Endothelial cell of umbilical vein (primary cell): ENCODE results near the gene SLC25A45. TPM values are rescaled to one million over a fixed set of nuclear protein-coding genes. Genes with fewer than 3 reads are reported as not detected.

Experiments
- BruUV-seq: library from RNA; stranded (reverse); fragments of 400-500 nt; replicated peaks from 2 replicates; lab custom pipeline; 2021; lab: Mats Ljungman, UMichigan
- CTCF ChIA-PET: fragments of 300-600, 350-600 bp; sonication (Branson Sonifier 250); formaldehyde crosslinking; loops from one replicate; lab custom pipeline; 2021; ENCODE audit warnings: antibody characterized with exemption, inconsistent platforms; lab: Charles Lee
- POLR2A ChIA-PET: fragments of 300-600, 350-600 bp; sonication (Branson Sonifier 250); formaldehyde crosslinking; loops from one replicate; lab custom pipeline; 2021; ENCODE audit warnings: antibody characterized with exemption, inconsistent platforms; lab: Charles Lee
- DNase-seq: peaks from one replicate; pipeline ENCODE4 v3.0.0-alpha.2; 2011; ENCODE audit warnings: low read depth, low spot score
- FAIRE-seq: peaks from 2 replicates; lab custom pipeline; 2011; peaks lifted over from hg19 to GRCh38; lab: Jason Lieb, UNC
- H2AFZ ChIP-seq: 2 replicates; pipeline ENCODE4 v1.6.0; 2012; ENCODE audit warnings: low read depth, low read length, control low read depth, inconsistent platforms
- H3K27ac ChIP-seq: 2 replicates; pipeline ENCODE4 v1.5.1; 2011; ENCODE audit warnings: low read depth, mild to moderate bottlenecking, control low read depth, low read length, moderate library complexity; ENCODE audit not compliant: insufficient read depth
- H3K27me3 ChIP-seq, 2 experiments: 2 replicates each; pipeline versions ENCODE4 v1.6.0 to v1.6.1; 2011; ENCODE audit warnings: low read length in 2 of 2, mixed read lengths in 1 of 2; ENCODE audit not compliant: control insufficient read depth in 2 of 2, insufficient read depth in 2 of 2
- H3K36me3 ChIP-seq, 2 experiments: 2 replicates in 1 of 2; 3 replicates in 1 of 2; pipeline ENCODE4 v1.5.1; 2011; ENCODE audit warnings: low read length in 2 of 2, mild to moderate bottlenecking in 1 of 2, moderate library complexity in 1 of 2; ENCODE audit not compliant: control insufficient read depth in 2 of 2, insufficient read depth in 2 of 2; ENCODE audit errors: extremely low read depth in 1 of 2
- H3K4me1 ChIP-seq: 3 replicates; pipeline ENCODE4 v1.5.1; 2011; ENCODE audit warnings: mild to moderate bottlenecking, low read length; ENCODE audit not compliant: control insufficient read depth, insufficient read depth; ENCODE audit errors: extremely low read depth
- H3K4me2 ChIP-seq: 2 replicates; pipeline ENCODE4 v1.6.1; 2011; ENCODE audit warnings: low read length, control low read depth, mixed read lengths; ENCODE audit not compliant: insufficient read depth
- H3K4me3 ChIP-seq, 3 experiments: fragments of 200-600 bp in 1 of 3; sonication (generic), shearing (Covaris generic) in 1 of 3; replicated peaks in 1 of 3; 2 replicates each; pipeline ENCODE4 v1.5.1; 2011 to 2016; ENCODE audit warnings: control low read depth in 3 of 3, low read length in 3 of 3, mild to moderate bottlenecking in 2 of 3, inconsistent platforms in 1 of 3, low read depth in 1 of 3, moderate library complexity in 1 of 3; ENCODE audit not compliant: insufficient read depth in 1 of 3
- H3K79me2 ChIP-seq: 2 replicates; pipeline ENCODE4 v1.6.0; 2012; ENCODE audit warnings: low read length, inconsistent platforms; ENCODE audit not compliant: control insufficient read depth, insufficient read depth
- H3K9ac ChIP-seq: replicated peaks from 2 replicates; pipeline ENCODE3; 2011; ENCODE audit warnings: low read length, control low read depth; ENCODE audit not compliant: insufficient read depth; ENCODE audit errors: extremely low read depth
- H3K9me1 ChIP-seq: replicated peaks from 3 replicates; pipeline ENCODE4 v1.6.0; 2011; ENCODE audit warnings: mild to moderate bottlenecking, low read length; ENCODE audit not compliant: control insufficient read depth, insufficient read depth; ENCODE audit errors: extremely low read depth
- H3K9me3 ChIP-seq: replicated peaks from 2 replicates; pipeline ENCODE4 v1.5.1; 2012; ENCODE audit warnings: low read length, inconsistent platforms; ENCODE audit not compliant: control insufficient read depth, insufficient read depth
- H4K20me1 ChIP-seq: replicated peaks from 2 replicates; pipeline ENCODE3; 2011; ENCODE audit warnings: mild to moderate bottlenecking, low read length; ENCODE audit not compliant: control insufficient read depth, insufficient read depth; ENCODE audit errors: extremely low read depth
- CTCF ChIP-seq, 2 donors: IDR thresholded peaks; 1 replicate in 1 of 2; 2 replicates in 1 of 2; pipeline ENCODE4 v1.5.1; 2011; ENCODE audit warnings: low read length in 2 of 2, mild to moderate bottlenecking in 2 of 2, moderate library complexity in 2 of 2, control low read depth in 1 of 2, inconsistent platforms in 1 of 2, low read depth in 1 of 2; ENCODE audit not compliant: insufficient read depth in 1 of 2; ENCODE audit errors: extremely low read depth in 1 of 2
- EZH2 ChIP-seq: IDR thresholded peaks from 2 replicates; pipeline ENCODE4 v1.6.1; 2012; ENCODE audit warnings: borderline replicate concordance, low read depth, mild to moderate bottlenecking, moderate library complexity, low read length, inconsistent platforms; ENCODE audit not compliant: severe bottlenecking
- FOS ChIP-seq: IDR thresholded peaks from 2 replicates; pipeline ENCODE4 v1.6.1; 2011; ENCODE audit warnings: mild to moderate bottlenecking, low read length, moderate library complexity, borderline replicate concordance; ENCODE audit not compliant: insufficient read depth
- GATA2 ChIP-seq: IDR thresholded peaks from 2 replicates; pipeline ENCODE4 v1.7.0; 2011; ENCODE audit warnings: low read depth, mild to moderate bottlenecking, moderate library complexity, mixed read lengths, low read length; ENCODE audit not compliant: insufficient read length, insufficient read depth
- JUN ChIP-seq: IDR thresholded peaks from 2 replicates; pipeline ENCODE4 v1.6.1; 2011; ENCODE audit warnings: borderline replicate concordance, low read depth; ENCODE audit not compliant: insufficient read length, insufficient read depth
- POLR2AphosphoS5 ChIP-seq: IDR thresholded peaks from 2 replicates; pipeline ENCODE4 v1.6.1; 2012; ENCODE audit warnings: low read depth, mild to moderate bottlenecking, control low read depth, low read length, moderate library complexity; ENCODE audit not compliant: insufficient read depth
- dilution Hi-C: fragments of 300-500 bp; cut with MboI; formaldehyde crosslinking; loops from one replicate; pipeline ENCODE4 v1.15.0; 2019; ENCODE audit warnings: low sequenced_read_pairs; ENCODE audit not compliant: extremely low pct_ligation_motif_present
- intact Hi-C: fragments of 100-400 bp; cut with micrococcal nuclease; formaldehyde crosslinking; loops from one replicate; pipeline ENCODE4 v1.10.0; 2022
- polyA plus RNA-seq, 4 experiments: library from polyadenylated mRNA; depleted of rRNA in 3 of 4; stranded (reverse) in 3 of 4; unstranded in 1 of 4; fragments of >200 nt; gene quantifications; 2 replicates each; pipeline versions ENCODE4 v1.2.1 to v1.2.3, GENCODE V29; 2011 to 2012; ENCODE audit warnings: missing spikeins in 1 of 4
- total RNA-seq: library from RNA; stranded (reverse); gene quantifications from 2 replicates; pipeline ENCODE4 v1.2.3, GENCODE V29; 2021

The SLC25A45 gene
- total and polyA plus RNA-seq, 2 donors (not counting 3 experiments of a cell fraction or from before 2014, with no cell fraction given), result 1.2 to 3.1 TPM

DNA sequence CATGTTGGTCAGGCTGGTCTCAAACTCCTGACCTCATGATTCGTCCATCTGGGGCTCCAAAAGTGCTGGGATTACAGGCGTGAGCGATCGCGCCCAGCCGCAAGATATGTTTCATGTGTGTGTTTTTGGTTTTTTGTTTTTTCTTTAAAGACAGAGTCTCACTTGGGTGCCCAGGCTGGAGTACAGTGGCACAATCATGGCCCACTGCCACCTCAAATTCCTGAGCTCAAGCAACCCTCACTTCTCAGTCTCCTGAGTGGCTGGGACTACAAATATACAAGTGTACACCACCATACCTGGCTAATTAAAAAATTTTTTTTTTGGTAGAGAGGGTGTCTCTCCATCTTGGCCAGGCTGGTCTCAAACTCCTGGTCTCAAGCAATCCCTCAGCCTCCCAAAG lies 19.5 kb downstream of the SLC25A45 start:
- no peak overlapping the region for H3K27ac ChIP-seq
- H3K4me2 ChIP-seq, result no peak overlapping the region
- H3K79me2 ChIP-seq, result no peaks in the 10 kb centered on the region
- intact Hi-C loops (loop anchor here (10.0 kb wide), 1 partner anchor 52 kb away; no protein-coding TSS in a partner anchor), dilution Hi-C loops (no loop called here)
- H2AFZ ChIP-seq, result no peak overlapping the region
- H4K20me1 ChIP-seq, result no peaks in the 10 kb centered on the region
- FAIRE-seq (no peak), DNase-seq (no peak)
- TF ChIP-seq POLR2AphosphoS5 (no peak), JUN (no peak)
- POLR2A ChIA-PET, result no interaction called here
- H3K9ac ChIP-seq, result no peak overlapping the region
- BruUV-seq, result no TSS peak
- H3K9me3 ChIP-seq, result no peaks in the 10 kb centered on the region
- no peaks in the 10 kb centered on the region for H3K27me3 ChIP-seq
- H3K9me1 ChIP-seq, result no peaks in the 10 kb centered on the region
- H3K36me3 ChIP-seq, result no peaks in the 10 kb centered on the region
- H3K4me3 ChIP-seq, result no peak overlapping the region
- CTCF ChIA-PET, result interaction anchor here (1.2 to 1.5 kb wide), 2 partner anchors 8 to 53 kb away, joined by 3 read pairs; no protein-coding TSS in a partner anchor
- no peaks in the 10 kb centered on the region for H3K4me1 ChIP-seq

GRCh38 chr11:65362320-65362931 lies 20.0 kb downstream of the SLC25A45 start:
- no peaks in the 10 kb centered on the region for H3K36me3 ChIP-seq
- H2AFZ ChIP-seq, result no peak overlapping the region
- TF ChIP-seq CTCF (IDR thresholded peaks at IDR 0.05; ENCODE audit: extremely low read depth in 1 of 2, insufficient read depth in 1 of 2, low read depth in 1 of 2, low read length in 2 of 2), result no peak
- no peak for TF ChIP-seq FOS
- no peak for TF ChIP-seq JUN
- no peak for TF ChIP-seq EZH2
- no peak for TF ChIP-seq GATA2
- no peaks in the 10 kb centered on the region for H3K4me1 ChIP-seq
- no peaks in the 10 kb centered on the region for H3K79me2 ChIP-seq
- H3K9me1 ChIP-seq, result no peaks in the 10 kb centered on the region
- CTCF ChIA-PET, result interaction anchor here (1.2 to 1.5 kb wide), 2 partner anchors 9 to 53 kb away, joined by 3 read pairs; no protein-coding TSS in a partner anchor
- no TSS peak for BruUV-seq
- no peaks in the 10 kb centered on the region for H3K9me3 ChIP-seq
- no peak overlapping the region for H3K4me3 ChIP-seq
- no peaks in the 10 kb centered on the region for H4K20me1 ChIP-seq
- dilution Hi-C loops (no loop called here), intact Hi-C loops (loop anchor here (10.0 kb wide), 1 partner anchor 52 kb away; no protein-coding TSS in a partner anchor)
- no peaks in the 10 kb centered on the region for H3K27me3 ChIP-seq
- H3K4me2 ChIP-seq, result no peak overlapping the region
- no peak for DNase-seq
- H3K9ac ChIP-seq, result no peak overlapping the region
- no peak for FAIRE-seq
- POLR2A ChIA-PET, result no interaction called here
- no peak overlapping the region for H3K27ac ChIP-seq
